ENCODE measurements around the gene UTF1.
"Not testable (repeated sequence)": the region's sequence is repeated elsewhere in the genome, so short reads cannot be mapped to it uniquely, and the experiment has no call there.

Gene UTF1

GRCh38 chr10:133227256-133227655 is 2.8 kb upstream of the UTF1 start:
- TF ChIP-seq JUND (IDR thresholded peaks at IDR 0.05; ENCODE audit: low read depth), result no peak
- in situ Hi-C loops (cut with HindIII; ENCODE audit: low pct_unique_long_range_greater_than_20kb, low sequenced_read_pairs), result no loop called here
- no peak for DNase-seq (ENCODE audit: low read depth in 1 of 2, low spot score in 1 of 2)

DNA sequence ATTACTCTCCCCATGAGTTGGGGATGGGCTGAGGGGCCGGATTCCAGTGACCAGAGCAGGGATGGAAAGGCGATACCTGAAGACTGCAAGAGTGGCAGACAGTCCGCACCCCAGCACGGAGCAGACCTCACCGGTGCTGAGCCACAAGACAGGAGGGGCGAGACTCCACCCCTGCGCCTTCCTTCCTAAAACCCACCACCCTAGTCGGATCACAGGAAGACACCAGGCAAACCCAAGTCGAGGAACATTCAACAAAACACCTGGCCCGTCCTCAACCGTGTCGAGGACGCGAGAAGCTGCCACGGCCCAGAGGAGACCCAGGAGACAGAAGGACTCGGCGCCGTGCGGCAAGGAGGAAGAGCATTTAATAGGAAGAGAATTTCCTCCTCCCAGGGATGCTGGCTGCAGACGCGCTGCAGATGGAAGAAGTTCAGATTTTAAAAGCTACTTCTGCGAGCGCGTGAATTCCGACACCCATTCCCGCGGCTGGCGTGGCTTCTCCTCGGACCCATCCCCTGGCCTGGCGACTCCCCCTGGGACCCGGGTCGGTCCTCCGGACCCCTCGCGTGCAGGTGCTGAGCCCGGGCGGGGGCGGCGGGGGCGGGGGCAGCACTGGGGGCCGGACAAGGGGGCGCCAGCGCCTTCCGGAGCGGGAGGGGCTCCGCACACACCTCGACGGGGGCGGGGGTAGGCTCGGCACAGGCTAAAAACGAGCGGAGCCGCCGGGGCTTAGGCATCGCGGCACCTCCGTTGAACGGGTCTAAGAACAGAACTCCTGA is 563 bp upstream of the UTF1 start:
- TF ChIP-seq JUND (IDR thresholded peaks at IDR 0.05; ENCODE audit: low read depth), result no peak
- in situ Hi-C loops (cut with HindIII; ENCODE audit: low pct_unique_long_range_greater_than_20kb, low sequenced_read_pairs), result no loop called here
- DNase-seq (ENCODE audit: low read depth in 1 of 2, low spot score in 1 of 2), result no peak

DNA sequence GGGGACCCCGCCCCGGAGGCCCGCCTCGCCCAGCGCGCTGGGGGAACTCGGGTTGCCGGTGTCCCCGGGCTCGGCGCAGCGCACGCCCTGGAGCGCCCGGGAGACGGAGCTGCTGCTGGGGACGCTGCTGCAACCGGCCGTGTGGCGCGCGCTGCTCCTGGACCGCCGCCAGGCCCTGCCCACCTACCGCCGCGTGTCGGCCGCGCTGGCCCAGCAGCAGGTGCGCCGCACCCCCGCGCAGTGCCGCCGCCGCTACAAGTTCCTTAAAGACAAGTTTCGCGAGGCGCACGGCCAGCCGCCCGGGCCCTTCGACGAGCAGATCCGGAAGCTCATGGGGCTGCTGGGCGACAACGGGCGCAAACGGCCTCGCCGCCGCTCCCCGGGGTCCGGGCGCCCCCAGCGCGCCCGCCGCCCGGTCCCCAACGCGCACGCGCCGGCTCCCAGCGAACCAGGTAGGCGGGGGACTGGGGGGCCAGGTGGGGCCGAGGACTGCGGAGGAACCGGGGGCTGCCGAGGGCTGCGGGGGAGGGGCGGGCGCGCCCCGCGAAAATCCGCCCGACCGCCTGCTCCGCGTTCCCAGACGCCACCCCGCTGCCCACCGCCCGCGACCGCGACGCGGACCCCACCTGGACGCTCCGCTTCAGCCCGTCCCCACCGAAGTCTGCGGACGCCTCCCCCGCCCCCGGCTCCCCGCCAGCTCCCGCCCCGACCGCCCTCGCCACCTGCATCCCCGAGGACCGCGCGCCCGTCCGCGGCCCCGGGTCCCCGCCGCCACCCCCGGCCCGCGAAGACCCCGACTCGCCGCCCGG is 574 bp downstream of the UTF1 start:
- no peak for DNase-seq (ENCODE audit: low read depth in 1 of 2, low spot score in 1 of 2)
- in situ Hi-C loops (cut with HindIII; ENCODE audit: low pct_unique_long_range_greater_than_20kb, low sequenced_read_pairs), result no loop called here
- no peak for TF ChIP-seq JUND (IDR thresholded peaks at IDR 0.05; ENCODE audit: low read depth)

DNA sequence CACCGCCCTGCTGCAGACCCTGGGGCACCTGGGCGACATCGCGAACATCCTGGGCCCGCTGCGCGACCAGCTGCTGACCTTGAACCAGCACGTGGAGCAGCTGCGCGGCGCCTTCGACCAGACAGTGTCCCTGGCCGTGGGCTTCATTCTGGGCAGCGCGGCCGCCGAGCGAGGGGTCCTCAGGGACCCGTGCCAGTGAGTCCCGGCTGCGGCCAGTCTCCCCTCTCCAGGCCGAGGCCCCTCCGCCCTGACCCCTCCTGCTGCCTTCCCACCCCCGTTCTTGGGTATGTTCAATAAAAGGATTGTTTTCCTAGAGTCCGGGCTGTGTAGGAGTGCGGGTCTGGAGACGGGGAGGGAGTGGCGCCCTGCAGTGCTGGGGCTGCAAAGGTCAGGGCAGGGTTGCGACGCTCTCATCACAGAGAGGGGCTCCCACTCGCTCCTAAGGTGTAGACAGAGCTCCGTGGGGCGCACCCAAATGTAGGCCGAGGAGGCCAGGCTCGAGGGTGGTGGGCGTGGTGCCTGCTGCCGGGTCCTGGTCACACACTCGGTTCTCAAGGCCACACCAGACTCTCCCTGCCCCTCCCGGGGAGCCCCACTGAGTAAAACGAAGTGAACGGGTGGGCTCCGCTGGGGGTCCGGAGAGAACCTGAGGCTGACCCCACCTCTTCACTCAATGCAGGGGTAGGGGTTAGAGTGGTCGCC is 1.4 kb downstream of the UTF1 start:
- in situ Hi-C loops (cut with HindIII; ENCODE audit: low pct_unique_long_range_greater_than_20kb, low sequenced_read_pairs), result no loop called here
- no peak for TF ChIP-seq JUND (IDR thresholded peaks at IDR 0.05; ENCODE audit: low read depth)
- DNase-seq (ENCODE audit: low read depth in 1 of 2, low spot score in 1 of 2), result no peak

DNA sequence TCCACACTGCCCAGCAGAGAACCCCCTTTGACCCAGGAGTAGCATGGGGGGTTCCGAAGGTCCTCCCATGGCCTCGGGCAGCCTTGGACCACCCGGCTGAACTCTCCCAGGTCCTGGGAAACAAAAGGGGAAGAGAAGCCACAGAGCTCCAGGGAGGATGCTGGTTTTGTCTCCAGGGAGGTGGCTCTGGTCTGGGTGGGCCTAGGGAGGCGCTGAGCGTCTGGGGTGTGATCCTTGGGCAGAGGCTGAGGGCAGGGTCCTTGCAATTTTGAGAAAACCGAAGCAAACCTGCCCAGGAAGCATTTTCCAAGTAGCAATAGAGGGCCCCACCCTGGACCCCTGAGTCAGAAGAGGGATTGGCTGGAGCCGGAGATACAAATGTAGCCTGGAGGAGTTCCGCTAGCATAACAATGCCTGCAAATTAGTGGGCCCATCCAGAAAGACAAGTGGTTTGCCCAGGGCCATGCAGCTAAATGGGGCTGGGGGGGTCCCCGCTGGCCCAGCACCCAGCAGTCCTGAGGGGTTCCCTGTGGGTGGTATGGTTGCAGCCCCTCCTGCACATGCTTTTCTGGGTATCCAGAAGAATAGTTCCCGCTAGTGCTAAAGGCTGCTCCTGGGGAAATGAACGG is 2.0 kb downstream of the UTF1 start:
- in situ Hi-C loops (cut with HindIII; ENCODE audit: low pct_unique_long_range_greater_than_20kb, low sequenced_read_pairs), result no loop called here
- DNase-seq (ENCODE audit: low read depth in 1 of 2, low spot score in 1 of 2), result no peak
- no peak for TF ChIP-seq JUND (IDR thresholded peaks at IDR 0.05; ENCODE audit: low read depth)

- in situ Hi-C loops (cut with HindIII; ENCODE audit: low pct_unique_long_range_greater_than_20kb, low sequenced_read_pairs); DNase-seq (ENCODE audit: low read depth in 1 of 2, low spot score in 1 of 2): not testable (repeated sequence)
Measured at GRCh38 chr10:133234796-133235195, 4.8 kb downstream of the UTF1 start.

GRCh38 chr10:133235265-133235855 is 5.3 kb downstream of the UTF1 start:
- TF ChIP-seq JUND (IDR thresholded peaks at IDR 0.05; ENCODE audit: low read depth), result no peak
- in situ Hi-C loops (cut with HindIII; ENCODE audit: low pct_unique_long_range_greater_than_20kb, low sequenced_read_pairs), result no loop called here
- no peak for DNase-seq (ENCODE audit: low read depth in 1 of 2, low spot score in 1 of 2)

GRCh38 chr10:133235932-133236331 is 5.9 kb downstream of the UTF1 start:
- DNase-seq (ENCODE audit: low read depth in 1 of 2, low spot score in 1 of 2), result no peak
- in situ Hi-C loops (cut with HindIII; ENCODE audit: low pct_unique_long_range_greater_than_20kb, low sequenced_read_pairs), result no loop called here
- no peak for TF ChIP-seq JUND (IDR thresholded peaks at IDR 0.05; ENCODE audit: low read depth)

DNA sequence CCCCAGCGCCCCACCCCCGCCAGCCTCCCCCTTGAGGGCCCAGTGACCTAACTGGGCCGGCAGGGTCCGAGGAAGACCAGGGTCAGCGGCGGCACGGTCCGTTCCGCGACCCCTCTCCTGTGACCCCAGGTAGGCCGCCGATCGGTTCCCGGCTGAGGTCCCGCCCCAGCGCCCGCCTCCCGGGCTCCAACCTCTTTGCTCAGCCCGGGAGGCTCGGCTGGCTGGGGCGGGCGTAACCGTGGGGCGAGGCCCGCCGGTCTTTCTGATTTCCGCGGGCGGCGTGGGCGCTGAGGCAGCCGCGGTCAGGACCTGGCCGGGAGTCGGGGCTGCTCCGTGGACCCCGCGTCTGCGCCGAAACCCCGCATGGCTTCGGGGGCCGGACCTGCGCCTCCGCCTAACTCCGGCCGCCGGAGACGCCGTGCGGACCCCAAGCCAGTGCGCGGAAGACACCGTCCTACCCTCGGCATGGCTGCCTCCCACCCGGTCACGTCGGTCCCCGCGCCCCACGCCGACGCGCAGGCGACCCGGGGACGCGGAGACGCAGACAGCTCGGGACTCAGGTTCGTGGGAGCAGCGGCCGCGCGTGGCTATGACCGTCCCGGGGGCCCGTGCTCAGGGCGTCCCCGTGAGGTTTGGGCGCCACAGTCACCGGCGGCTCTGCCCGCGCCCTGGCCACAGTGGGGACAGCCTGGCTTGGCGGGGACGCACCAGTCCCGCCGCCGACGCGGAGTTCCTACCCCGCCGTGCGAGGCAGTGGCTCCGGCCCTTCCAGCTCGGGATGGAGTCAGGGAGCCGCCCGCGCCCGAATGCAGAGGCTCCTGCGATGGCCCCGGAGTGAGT is 6.6 kb downstream of the UTF1 start:
- DNase-seq (ENCODE audit: low read depth in 1 of 2, low spot score in 1 of 2), result no peak
- TF ChIP-seq JUND (IDR thresholded peaks at IDR 0.05; ENCODE audit: low read depth), result no peak
- in situ Hi-C loops (cut with HindIII; ENCODE audit: low pct_unique_long_range_greater_than_20kb, low sequenced_read_pairs), result no loop called here

GRCh38 chr10:133237241-133237587 is 7.2 kb downstream of the UTF1 start:
- in situ Hi-C loops (cut with HindIII; ENCODE audit: low pct_unique_long_range_greater_than_20kb, low sequenced_read_pairs), result no loop called here
- no peak for DNase-seq (ENCODE audit: low read depth in 1 of 2, low spot score in 1 of 2)
- TF ChIP-seq JUND (IDR thresholded peaks at IDR 0.05; ENCODE audit: low read depth), result no peak

- DNase-seq (ENCODE audit: low read depth in 1 of 2, low spot score in 1 of 2), result no peak
- in situ Hi-C loops (cut with HindIII; ENCODE audit: low pct_unique_long_range_greater_than_20kb, low sequenced_read_pairs), result no loop called here
- TF ChIP-seq JUND (IDR thresholded peaks at IDR 0.05; ENCODE audit: low read depth), result no peak
Measured at GRCh38 chr10:133237588-133238465, 7.8 kb downstream of the UTF1 start, which contains the start of gene VENTX. Gene VENTX, plus strand, starts transcription at chr10:133237855. Its CDS starts 60 bp downstream, at chr10:133237915.

All from T47D (cell line).